Stimulated activated CD4-positive, alpha-beta T cell treated with anti-CD3 and anti-CD28 coated beads, TNF-alpha, amount 100 ng/mL, for 4 hours (primary cell): ENCODE data around the gene FARS2.

Source experiments
- DNase-seq, 3 experiments: peaks; one replicate each; pipeline ENCODE4 v3.0.0-alpha.2; 2020; ENCODE audit warnings: low read depth in 3 of 3

Gene FARS2

DNA sequence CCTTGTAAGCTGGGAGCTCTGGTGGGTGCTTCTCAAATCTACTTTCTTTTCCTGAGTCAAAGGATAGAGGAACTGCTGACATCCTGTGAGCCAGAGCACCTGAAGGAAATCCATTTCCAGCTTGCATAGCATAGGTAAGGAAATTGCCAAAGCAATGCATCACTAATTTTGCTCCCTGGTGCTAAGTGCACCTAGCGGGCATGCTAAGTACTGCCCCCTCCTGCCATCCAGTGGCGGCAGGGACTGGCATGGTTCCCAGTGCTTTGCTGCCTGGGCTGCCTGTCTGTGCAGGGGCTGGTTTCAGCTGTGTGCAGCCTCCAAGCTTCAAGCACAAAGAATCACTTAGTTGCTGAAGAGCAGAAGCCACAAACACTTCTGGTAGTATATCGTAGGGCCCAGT is 63.9 kb downstream of the FARS2 start:
- no peak for DNase-seq

DNA sequence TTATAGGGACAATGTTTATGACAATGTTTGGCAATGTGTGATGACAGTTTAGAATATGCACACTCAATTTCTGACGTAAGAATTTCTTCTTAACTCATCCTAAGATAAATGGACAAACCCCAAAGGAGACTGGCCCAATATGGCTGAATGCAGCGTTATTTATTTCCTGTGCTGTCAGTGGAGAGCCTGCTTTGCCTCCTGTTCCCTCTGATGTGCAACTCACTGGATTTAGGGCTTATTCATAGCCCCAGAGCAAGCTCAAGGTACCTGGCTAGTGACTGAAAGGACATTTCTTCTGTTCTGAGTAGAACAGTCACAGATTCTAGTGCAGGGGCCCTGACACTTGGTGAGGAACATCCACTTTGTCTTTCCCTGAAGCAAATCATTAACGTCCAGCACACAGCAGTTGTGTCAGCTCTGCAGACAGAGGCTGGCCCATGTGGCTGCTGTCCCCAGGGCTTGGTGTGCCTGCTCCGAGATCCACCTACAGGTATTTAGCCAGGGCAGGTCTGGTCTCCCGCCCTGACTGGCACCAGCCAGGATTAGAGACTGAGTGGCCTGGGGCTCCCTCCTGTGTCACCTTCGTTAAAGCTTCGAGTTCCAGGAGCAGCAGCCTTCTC is 64.8 kb downstream of the FARS2 start:
- DNase-seq, result no peak

DNA sequence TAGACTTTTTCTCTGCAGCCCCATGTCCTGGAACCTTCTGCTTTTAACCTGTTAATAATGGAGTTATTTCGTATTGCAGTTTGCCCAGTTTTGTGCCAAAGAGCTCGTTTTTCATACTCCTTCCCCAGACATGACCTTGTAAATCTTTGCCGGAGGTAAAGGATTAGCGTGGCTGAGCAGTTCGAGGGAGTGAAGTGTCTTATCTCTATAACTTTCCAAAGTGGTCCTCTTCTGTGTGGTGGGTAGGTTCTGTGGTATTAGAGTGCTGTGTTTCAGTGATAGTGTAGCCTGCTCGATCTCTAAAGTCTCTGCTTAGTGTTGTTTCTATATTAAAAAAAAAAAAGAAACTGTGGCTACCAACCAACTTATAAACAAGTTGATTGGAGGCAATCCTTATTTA is 67.5 kb downstream of the FARS2 start:
- DNase-seq, result no peak

DNA sequence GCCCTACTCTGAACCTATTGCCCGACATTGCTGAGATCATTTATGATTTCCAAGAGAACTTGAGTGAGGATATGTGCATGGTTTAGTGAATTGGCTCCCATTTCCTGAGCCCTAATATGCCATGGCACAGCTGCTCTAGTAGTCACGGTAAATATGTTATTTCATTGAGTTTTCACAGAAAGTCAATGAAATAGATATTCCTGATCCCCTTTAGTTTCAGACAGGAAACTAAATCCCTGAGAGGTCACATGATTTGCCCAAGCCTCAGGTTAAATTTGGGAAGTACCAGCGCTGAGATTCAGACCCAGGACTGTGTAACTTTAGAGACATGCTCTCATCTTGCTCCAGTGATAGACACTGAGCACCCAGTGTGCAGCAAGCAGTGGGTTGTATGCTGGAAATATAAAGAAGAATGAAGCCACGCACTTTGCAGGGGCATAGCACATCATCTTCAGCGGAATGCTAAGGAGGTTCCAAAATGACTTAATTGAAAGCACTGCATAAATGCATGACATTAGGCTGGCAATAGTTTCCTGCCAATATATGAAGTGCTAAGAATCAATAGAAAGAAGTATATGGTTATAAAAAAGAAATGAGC is 70.6 kb downstream of the FARS2 start:
- DNase-seq, result no peak

DNA sequence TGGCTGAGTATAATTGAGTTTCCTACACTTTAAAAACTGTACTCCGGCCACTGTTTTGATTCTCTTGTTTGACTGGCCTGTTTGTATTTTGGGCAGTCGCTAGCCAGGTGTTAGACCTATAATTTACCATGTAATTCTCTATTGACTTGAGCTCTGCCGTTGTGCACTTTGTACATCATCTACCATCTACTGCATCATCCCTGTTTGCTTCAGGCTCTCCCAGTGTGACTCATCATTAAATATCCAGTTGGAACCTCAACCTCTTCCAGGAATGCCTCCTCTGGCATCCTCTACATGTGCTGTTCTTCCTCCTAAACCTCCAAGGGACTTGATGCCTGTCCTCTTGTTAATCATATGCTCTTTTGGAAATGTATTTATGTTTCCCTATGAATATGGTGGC is 72.3 kb downstream of the FARS2 start:
- DNase-seq, result no peak

DNA sequence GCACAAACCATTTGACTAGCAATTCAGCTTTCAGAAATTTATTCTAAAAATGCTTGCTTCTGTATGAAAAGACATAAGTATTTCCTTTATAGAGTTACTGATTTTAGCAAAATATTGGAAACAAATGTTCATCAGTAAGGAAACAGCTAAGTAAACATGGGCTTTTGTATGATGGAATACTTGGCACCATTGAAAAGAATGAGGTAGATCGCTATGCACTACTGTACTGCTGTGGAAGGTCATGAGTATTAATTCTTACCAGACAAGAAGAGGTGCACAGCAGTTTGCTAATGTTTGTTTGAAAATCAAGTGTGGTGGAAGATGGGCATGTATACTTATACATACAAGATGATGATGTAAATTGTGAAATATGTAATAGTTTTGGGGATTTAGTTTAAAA is 73.0 kb downstream of the FARS2 start:
- DNase-seq, result no peak

DNA sequence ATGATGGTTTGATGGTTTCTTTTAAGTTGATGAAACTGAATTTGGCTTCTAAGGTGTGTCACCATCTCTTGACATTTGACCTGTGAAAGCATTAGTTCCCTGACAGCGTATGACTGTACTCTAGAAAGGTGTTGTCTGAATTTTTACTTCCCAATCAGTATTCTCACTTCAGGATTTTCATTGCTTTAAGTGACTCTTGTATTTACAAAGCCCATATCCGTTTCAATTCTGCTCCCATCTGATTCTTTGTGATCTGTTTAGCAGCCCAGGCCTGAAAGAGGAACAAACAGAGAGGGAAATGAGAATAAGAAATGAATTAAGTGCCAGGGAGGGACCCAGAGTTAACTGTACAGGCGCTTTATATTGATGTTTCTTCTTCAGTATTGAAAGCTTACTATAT is 73.7 kb downstream of the FARS2 start:
- DNase-seq, result no peak

GRCh38 chr6:5337573-5337972 is 76.3 kb downstream of the FARS2 start:
- DNase-seq, result no peak

DNA sequence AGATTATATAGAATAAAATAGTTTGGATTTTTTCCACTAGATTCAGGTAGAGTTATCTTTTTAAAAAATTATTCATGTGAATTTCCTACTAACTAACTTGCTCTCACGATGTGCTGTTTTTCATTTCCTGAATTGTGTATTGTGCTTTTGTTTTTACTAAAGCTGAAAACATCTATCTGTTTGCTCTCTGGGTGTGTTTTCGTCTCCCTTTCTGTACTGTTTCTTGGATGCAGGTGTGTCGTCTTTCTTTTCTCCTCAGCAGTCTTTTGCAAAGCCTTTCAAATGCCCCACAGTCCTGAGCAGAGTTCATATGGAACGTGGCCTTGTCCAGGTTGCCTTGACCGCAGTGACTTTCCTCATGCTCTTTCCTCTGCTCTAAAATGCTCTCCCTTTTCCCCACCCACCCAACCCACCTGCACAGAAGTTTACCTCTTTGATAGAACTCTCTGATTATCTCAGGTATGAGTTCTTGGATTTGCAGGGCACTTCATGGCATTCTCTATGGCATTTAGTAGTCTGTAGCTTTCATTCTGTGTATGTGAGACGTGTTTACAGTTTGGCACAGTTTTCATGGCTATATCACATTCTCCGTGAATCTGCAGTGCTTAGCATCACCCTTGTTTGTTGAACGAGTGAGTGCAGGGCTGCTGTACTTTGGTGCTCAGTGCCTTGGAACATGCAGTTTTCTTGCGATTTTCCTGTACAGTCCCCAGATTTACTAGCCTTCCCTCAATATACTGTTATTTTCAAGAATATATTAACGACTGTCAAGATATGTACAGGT is 77.1 kb downstream of the FARS2 start:
- no peak for DNase-seq

DNA sequence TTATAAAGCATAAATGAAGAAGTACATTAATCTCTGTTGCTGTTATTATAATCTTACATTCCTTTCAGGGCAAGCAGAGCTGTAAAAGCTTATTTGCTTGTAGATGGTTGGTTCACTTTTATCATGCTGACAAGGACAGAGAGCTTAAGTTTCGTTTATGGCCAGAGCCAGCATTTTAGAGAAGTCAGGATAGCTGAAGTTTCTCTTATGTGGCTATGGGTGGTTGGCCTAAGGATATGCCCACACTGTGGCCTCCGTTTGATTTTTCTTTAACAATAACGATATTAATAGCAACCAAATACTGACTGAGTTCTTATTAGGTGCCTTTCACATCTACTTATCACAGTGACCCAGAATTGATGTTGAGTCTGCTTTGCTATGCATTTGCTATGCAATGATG is 78.5 kb downstream of the FARS2 start:
- DNase-seq, result no peak

- DNase-seq, result no peak
Observed at GRCh38 chr6:5341845-5342244, 80.5 kb downstream of the FARS2 start.

DNA sequence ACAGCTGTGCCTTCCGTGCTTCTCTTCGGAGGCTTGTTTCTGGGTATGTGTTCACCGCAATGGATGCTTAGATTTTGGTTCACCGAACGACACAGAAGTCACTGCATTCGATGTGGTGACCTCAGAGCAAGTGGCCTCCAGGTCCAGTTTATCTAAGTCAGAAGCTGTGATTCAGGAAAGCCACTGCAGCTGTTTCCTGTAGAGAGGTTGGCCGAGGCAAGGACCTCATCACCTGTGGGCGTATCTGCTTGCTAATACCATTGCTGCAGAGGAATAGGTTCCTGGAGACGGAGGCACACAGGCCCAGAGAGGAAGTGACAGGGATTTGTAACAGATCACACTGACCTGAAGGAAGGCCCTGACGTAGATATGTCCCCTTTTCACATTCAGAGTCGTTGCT is 82.7 kb downstream of the FARS2 start:
- no peak for DNase-seq

- DNase-seq, result no peak
Observed at GRCh38 chr6:5345324-5345723, 84.0 kb downstream of the FARS2 start.

DNA sequence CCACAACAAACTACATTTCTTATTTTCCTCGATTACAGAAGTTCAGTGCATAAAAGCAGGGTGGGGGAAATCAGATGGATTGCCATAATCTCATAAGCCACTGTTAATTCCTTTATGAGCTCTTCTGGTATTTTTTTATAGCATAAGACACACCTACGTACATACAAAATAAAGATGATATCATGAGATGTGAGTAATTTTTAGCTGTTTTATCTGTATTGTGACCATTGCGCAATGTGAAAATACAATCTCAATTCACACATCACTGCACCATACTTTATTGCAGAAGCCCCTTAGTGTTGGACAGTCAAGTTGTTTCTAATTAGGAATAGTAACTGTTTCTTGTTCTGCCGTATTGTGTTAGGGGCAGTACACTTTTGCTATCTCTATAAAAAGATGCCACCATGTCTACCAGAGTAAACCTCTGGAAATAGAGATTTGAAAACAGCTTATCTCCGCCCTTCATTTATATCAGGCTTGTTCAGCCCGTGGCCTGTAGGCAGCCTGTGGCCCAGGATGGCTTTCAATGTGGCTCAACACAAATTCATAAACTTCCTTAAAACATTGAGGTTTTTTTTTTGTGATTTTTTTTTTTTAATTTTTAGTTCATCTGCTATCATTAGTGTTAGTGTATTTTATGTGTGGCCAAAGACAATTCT is 90.4 kb downstream of the FARS2 start:
- no peak for DNase-seq

GRCh38 chr6:5353971-5354370 is 92.7 kb downstream of the FARS2 start:
- no peak for DNase-seq

GRCh38 chr6:5357486-5357885 is 96.2 kb downstream of the FARS2 start:
- DNase-seq, result no peak

- no peak for DNase-seq
Observed at GRCh38 chr6:5359417-5359816, 98.1 kb downstream of the FARS2 start.

- DNase-seq, result no peak
Observed at GRCh38 chr6:5361396-5361795, 100.1 kb downstream of the FARS2 start.

DNA sequence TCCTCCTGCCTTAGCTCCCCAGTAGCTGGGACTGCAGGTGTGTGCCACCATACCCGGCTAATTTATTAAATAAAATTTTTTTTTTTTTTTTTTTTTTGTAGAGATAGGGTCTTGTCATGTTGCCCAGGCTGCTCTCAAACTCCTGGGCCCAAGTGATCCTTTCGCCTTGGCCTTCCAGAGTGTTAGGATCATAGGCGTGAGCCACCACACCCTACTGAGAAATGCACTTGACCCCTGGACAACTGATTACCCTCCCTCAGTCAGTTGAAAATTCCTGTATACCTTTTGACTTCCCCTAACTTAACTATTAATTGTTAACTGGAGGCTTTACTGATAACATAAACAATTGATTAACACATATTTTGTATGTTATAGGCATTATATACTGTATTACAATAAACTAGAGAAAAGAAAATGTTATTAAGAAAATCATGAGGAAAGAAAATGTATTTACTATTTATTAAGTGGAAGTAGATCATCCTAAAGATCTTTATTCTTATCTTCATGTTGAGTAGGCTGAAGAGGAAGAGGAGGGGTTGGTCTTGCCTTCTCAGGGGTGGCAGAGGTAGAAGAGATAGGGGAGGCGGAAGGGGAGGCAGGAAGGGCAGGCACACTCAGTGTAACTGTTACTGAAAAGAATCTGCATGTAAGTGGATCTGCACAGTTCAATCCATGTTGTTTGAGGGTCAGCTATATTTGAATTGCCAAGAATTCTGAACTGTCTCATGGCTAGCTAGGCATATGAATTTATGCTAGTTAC is 104.3 kb downstream of the FARS2 start:
- no peak for DNase-seq

DNA sequence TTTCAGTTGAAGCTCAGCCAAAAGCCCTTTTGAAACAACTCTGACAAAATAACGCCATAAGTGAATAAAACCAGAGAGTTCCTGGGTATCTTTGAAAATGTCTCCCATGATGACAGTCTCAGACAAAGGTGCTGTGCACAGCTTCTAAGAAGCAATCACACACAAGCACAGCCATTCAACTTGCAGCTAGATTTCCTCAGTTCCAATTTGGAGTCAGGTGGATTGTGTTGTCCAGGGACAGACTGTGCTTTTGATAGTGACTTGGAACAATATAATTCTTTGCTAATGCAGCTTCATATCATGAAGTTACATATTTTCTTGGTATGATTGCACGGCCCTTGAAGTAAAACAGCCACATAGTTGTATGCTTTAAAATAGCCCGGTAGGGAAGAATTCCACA is 105.6 kb downstream of the FARS2 start:
- no peak for DNase-seq

DNA sequence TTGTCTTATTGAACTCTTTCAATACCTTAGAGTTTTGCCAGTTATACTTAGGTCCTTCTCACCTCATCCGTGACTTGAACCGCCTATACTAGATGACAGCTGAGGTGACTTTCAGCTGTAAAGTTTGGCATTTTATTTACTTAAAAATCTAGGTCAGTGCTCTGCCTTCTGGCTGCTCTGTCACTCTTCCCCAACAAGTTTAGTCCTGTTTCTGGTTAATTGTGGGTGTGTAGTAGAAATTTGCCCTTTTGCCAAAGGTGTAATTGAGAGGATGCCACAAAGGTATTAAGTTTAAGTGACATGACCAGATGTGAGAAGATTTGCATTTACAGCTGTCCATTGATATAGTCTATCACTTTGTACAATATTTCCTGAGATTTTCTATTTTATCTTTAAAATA is 106.2 kb downstream of the FARS2 start:
- DNase-seq, result no peak

DNA sequence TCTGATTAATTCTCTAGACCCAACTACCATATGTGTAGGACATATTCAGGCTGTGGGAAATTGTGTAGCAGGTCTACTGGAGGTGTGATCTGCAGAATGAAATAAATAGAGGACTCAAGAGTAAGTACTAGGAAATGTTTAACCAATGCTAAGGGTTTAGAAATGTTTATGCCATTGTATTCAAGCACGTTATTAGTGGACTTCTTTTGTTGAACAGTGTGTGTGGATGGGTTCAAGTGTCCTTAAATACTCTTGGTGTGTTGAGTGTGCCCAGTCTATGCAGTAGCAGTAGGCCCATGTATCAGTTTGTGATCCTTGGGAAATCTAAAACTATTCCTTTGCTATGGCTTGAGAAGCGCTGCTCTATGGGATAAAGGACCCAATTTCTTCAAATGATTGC is 112.1 kb downstream of the FARS2 start:
- no peak for DNase-seq
